NCI-H82 treated with DMSO at 0.1 percent for 48 hours (cell line): ENCODE data around the gene CERS3.

Experiments
- DNase-seq: peaks from one replicate; lab custom pipeline; 2025; ENCODE audit not compliant: unreplicated experiment; lab: John Stamatoyannopoulos, UW

CERS3 gene

DNA sequence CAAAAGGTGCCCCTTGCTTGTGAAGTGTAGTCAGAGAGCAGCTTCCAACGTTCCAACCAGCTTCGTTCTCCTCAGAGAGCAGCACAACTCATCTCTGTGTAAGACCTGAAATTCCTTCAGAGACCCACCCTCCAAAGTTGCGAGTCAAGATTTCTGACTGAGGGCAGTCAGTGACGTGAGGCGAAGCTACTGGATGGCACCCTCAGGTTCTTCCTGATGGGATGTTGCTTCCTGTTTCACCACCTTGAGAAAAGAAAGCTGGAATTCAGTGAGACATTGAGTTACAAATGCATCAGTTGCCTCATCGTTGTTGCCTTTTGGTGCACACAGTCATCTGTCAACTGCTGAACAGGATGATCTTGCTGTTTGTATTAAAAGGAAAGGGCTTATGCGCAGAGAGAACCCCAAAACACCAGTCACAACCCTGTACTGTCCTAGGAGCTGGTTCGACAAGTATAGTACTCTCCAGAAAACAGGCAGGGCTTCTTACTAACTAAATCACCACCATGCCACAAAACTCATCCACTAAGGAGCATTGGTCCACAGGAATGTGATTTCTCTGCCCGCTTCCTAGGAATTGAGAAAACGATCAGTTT is at the start of gene CERS3:
Gene CERS3 (minus strand): TSS at position 118 of the 596 bp plus-strand sequence. CDS start 27,101 bp downstream, outside the sequence.
- DNase-seq: no peak

DNA sequence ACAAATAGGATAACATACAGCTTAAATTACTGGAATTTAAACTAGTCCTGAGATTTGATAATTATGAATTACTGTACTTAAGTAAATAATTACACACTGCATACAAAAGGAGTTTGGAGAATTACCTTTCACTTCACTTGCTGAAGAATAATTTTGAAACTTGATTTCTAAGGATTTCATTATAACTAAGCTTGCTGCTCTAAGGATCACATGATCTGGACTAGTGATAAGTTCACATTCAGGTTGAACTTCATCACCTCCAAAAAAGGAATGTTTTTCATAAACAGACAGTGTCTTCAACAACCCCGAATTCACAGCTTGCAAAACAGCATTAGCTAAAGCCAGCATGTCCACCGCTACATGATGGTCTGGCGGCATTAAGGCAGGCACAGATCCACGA is 44.8 kb upstream of the CERS3 start:
- DNase-seq: no peak

DNA sequence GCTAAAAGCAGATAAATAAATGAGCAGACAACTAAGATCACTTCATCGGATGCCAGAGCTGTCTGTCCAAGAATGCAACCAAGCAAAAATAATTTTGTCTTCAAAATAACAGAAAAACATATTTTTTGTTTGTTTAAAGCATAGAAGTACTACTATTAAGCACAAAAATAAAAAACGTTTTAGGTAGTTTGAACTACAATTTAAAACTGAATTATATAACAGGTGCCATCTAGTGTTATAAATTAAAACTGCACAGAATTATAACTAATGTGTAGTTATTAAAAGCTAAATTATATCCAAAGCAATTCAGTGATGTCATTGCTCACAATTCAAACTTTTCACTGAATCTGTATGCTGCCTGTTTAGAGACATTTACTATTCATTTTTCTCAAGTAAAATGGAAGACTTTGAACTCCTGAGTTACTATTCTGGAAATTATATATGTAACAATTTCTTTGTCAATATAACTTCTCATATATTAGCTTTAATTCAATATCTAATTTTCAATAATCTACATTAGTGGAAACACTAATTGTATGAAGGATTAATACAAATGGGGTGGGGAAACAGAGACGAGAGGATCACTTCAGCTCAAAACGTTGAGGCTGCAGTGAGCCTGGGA is 43.7 kb upstream of the CERS3 start:
- DNase-seq: no peak

DNA sequence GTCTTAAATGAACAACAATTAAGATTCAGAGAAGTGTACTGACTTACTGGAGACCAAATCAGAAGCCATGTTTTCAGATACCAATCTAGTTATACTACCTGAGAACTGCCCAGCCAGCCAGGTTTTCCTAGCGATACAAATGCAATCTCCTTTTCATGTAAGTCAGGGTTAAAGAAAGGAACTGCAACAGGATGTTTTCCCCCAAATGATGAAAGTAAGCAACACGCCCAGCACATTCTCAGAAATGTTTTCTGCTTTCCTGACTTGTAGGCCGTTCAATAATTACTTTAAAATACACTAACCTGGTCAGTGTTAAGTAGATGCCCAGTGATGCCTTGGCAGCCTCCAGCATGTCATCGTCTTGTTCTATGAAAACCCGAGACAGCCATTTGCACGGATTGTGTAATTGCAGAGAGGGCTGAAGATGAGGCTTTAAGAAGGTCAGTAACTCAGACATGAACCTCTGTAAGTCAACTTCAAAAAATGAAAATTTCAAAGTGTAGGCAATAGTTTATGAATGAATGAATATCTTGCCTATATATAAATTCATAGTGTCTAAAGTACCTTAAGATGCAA is 42.9 kb upstream of the CERS3 start:
- no peak for DNase-seq

DNA sequence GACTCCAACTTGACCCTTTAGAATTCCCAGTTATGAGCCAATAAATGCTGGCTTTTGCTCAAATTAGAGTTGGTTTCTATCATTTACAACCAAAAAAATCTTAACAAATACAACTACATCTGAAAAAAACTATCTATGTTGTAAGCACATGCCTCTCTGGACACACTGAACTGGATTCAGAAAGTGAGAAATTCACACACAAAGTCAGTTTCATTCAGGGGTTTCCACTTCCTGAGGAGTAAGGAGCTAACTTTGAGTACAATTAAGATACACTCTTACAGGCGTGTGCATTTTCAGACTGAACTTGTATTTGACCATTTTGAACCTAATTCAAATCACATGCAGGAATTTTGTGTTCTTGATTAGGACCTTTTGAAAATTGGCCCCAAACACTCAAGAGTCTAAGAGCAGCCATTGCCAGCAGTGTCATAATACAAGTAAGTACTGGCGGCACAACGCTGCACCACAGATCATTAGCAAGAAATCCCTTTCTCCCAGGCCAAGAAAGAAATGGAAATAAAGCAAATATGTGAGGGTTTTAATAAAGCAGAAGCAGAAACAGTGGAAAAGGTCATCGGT is 42.1 kb upstream of the CERS3 start:
- no peak for DNase-seq

DNA sequence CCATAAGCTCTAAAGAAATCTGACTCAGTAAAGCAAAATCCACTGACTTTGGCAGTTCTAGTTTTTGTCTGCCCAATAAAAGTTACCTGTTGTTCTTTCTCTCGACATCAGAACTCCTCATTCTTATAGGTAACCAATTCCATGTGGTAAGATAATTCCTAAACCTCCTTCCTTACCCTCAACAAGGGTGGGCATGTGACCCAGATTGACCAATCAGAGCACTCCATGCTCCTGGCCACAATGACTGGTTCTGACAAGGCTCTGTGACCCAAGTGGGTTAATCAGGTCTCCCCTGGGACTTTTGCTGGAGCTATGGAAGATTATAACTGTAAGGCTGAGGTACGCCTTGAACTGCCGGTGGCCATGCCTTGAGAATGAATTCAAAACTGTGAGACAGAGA is 41.5 kb upstream of the CERS3 start:
- DNase-seq: no peak

DNA sequence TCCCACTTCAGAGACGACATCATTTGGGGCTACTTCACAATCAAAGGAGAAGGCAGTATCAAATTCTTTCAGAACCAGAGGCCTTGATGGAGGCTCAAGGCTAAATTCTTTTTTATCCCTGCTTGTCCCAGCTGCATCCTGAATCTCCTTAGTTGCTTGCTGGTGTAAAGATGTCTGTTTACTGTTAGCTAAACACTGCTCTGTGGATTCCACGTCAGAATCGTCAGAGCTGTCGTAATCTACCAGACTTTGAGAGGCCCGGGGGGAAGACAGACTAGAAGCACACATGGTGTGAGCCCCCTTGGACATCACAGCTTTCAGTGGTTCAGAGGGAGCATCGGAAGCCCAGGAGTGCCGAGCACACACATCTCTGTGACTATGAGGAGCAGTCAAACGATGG is 40.6 kb upstream of the CERS3 start:
- DNase-seq: no peak

DNA sequence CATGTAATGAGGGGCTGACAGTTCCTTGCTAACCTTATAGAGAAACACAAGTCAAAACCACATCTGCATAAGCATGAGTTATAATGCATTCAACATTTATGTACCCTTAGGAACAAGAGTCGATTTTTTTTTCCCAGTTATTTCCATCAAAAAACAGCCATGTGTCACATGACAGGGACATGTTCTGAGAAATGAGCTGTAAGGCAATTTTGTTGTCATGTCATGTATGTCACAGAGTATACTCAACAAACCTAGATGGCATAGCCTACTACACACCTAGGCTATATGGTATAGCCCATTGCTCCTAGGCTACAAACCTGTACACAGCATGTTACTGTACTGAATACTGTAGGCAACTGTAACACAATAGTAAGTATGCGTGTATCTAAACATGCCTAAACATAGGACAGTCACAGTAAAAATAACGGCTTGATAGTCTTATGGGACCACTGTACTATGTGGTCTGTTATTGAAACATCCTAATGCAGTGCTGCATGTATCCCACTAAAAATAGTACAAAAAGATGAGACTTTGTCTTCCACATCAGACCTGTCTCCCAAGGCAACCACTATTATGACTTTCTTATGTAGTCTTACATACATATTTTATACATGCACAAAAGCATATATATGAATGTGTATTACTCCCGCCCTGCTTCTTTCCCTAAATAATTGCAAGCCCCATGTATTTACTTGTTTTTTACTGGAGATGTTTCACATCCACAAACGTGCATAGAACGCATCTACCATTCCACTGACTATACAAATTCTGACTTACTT is 38.3 kb upstream of the CERS3 start:
- no peak for DNase-seq

DNA sequence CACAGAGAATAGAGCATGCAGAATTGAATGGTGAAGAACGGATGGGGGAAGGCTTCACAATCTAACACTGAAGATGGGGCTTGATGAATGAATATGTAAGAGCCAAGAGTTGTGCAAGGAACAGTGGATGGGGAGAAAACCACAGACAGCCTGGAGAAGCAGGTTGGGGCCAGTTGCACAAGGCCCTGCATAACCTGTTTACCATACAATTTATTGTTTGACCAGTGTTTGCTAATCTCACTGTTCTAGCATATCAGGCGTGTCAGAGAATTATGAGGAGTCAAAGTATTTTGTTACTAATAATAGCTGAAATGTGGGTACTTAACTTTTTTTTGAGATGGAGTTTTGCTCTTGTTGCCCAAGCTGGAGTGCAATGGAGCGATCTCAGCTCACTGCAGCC is 36.8 kb upstream of the CERS3 start:
- no peak for DNase-seq

DNA sequence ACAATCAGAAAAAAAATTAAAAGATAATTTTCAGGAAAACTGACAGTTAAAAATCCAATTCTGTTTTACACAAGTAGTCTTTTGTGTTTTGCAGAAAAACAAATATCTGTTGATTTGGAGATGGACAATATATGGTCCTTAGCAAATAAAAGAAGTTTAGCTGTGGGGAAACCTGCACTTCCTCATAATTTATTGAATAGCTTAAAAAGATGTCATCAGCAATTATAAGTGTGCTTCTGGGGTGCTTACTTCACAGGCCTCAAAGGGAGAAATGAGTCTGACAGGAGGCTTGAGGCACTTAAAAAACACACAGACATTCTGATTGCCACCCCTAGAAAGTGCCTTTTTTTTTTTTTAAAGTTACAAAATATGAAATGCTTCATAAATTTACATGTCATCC is 31.6 kb upstream of the CERS3 start:
- DNase-seq: no peak

DNA sequence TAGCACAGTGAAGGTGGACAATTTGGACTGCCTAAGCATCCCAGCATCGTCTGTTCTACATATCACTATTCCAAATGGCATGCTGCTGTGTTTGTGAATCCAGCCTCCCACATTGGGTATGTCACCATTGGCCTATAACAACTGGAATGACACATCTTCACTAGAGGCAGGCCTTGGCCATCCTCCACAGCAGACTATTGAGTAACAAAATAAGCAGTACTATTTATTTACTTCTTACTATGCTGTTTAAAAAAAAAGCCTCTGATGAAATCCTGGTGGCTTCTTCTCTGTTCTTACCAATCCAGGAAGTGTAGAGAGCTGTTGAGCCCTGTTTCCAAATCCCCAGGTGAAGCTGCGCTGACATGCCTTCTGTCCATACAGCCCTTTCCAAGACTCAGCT is 30.6 kb upstream of the CERS3 start:
- DNase-seq: no peak

DNA sequence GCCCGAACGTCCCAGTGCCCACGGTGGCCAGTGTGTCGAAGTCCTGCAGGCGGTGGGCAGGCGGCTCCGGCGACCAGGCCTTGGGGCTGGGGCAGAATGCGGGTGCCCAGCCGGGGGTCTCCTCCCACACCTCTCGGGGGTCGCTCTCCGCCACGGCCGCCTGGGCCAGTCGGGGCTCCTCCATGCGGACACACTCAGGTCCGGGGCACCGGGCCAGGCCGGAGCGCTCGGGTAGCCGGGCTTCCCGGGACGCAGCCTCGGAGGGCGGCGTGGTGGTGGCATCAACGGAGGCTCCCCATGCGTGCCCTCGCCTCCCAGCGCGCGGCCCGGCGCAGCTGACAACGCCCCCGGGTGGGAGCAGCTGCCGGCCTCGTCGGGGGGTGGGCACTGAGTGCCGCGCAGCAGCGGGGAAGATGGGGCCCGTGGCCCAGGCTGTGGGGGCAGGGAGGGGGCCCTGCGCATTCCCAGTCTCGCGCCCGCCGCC is 30.1 kb upstream of the CERS3 start:
- DNase-seq: no peak

DNA sequence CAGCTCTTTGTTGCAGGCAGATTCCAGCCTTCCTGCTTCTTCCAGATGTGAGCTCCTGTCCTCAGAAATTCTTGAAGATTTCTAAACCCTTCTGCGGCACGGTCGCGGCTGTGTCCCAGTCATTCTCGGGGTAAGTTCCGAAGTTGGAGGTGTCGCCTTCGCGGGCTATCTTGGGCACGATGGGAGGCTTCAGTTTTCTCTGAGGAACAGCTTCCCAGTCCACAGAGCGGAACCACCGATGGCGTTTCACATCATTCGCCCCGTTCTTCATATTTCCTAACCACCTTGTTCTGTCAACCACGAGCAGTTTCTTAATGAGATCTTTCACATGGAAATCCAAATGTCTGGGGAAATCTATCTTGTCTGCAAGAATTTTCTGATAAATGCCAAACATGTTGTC is 24.7 kb upstream of the CERS3 start:
- DNase-seq: no peak

DNA sequence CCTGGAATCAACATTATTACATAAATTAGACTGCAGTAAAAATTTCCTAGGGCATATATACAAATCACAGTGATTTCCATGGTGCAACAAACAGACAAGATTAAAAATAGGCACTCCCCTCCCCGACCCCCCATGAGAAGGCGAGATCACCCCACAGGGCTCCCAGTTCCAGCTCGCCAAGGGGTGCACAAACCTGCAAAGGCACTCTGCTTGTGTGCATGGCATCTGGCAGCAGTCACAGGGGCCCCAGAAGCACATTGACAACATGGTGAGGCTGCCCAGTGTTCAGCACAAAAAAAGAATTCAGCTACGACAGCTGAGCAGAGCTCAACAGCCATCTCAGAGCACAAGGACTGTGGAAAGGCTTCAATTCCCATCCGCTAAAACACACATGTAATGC is 19.2 kb upstream of the CERS3 start:
- no peak for DNase-seq

DNA sequence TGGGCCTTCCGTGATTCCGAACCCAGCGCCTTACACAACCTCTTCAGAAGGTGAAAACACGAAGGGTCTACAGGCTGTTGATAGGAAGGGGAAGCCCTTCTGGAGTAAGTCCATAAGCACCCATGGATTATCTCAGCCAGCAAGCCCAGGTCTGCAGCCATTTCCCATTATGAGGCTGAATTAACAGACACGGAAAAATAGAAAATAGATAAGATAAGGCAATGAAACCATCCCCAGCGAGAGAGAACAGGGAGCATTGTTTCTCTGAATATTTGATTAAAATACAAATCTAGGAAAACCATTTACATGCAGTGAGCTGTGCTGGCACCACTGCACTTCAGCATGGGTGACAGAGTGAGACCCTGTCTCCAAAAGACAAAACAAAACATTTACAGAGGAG is 16.2 kb upstream of the CERS3 start:
- DNase-seq: no peak

DNA sequence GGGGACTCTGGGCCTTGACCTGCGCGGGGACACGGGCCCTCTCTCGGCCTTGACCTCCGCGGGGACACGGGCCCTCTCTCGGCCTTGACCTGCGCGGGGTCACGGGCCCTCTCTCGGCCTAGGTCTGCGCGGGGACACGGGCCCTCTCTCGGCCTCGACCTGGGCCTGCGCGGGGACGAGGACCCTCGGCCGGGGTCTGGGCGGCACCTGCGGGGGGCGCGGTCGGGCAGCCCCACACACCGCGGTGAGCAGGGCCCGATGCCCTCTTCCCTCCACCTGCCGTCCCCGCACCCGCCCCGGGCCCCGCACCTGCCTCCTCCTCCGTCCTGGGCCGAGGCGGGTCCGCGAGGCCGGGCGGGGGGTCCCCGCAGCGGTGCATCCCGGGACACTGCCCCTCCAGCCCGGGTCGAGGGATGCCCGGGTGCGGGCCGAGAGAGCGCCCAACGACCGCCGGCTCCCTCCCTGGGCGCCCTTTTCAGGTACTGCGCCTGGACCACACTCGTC is 15.6 kb upstream of the CERS3 start:
- DNase-seq: no peak

DNA sequence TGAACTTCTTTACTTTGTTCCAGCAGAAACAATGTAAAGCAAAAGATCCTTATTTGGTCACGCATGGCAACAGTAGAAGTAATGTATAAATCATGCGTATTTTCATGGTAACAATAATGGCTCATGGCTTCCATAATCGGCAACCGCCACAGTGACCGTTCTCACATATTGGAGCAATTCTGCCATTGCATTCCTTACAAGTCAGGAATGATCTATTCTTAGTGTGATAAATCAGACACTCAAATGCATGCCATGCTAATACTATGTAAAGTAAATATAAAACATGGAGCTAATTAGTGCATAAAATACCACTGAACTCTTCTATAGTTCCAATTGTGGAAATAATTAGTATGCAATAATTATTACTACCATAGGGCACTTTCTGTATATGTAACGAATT is 13.5 kb upstream of the CERS3 start:
- no peak for DNase-seq

DNA sequence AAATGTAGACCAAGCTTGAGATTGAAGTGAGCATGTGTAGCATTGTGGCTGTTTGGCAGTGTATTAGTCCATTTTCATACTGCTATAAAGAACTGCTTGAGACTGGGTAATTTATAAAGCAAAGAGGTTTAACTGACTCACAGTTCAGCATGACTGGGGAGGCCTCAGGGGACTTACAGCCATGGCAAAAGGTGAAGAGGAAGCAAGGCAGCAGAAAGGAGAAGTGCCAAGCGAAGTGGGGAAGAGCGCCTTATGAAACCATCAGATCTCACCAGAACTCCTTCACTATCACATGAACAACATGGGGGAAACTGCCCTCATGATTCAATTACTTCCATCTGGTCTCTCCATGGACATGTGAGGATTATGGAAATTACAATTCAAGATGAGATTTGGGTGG is 8.6 kb upstream of the CERS3 start:
- no peak for DNase-seq

DNA sequence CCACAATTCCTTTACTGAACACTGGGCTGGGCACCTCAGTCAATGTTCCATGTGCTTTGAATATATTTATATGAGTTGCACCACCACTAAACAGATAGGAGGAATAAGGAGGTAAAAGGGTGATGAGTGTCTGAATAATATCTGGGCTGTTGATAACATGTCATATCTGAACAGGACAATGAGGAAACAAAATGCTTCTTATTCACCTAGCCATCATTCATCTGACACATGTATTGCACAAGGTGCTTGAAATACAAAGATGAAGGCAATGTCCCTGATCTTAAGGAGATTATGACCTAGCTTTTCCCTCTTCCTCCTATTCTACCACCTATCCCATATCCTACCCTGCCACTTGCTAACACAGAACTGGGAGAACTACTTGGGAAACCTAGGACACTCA is 8.0 kb upstream of the CERS3 start:
- no peak for DNase-seq

DNA sequence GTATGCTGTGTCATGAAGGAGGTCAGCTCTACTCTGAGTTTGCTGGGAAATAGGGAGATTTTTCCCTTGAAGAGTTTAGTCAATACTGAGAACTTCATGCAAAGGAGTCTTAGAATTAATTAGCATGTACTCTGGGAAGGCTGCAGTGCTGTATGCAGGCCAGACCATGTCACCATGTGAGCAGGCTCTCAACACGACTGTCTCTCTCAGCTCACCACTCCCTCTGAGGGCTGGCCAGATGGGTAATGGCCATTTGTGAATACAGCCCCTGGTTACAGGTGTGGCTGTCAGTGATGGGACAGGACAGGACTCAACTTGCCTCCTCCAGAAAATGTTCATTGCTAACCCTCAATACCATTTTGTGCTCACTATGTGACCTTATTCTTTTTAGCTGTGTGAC is 5.1 kb upstream of the CERS3 start:
- no peak for DNase-seq

DNA sequence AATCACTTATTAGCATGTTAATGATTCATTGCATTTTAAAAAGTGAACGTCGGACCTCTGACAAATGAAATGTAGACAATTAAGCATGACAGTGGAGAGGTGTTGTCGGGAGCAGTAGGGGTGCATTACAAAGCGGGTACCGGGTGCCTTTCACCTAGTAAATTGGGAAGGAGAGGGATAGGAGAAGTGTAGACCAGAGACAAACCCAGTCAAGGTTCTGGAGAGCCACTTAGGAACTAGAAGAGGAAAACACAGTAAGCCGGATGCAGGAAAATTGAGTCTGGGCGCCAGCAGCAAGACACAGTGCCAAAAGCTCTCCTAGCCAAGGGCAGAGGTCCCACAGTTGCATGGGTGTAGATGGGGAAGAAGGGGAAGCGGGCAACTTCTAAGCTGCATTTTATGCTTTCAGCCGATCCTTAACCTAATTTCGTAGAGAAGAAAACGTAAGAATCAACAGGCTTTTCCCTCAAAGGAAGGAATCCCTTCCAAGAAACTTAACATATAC is 3.1 kb upstream of the CERS3 start:
- DNase-seq: no peak
